HEK293 (cell line): ENCODE results near the gene SPC25.

ENCODE experiments used
- CTCF ChIA-PET: fragments of 350-600 bp; formaldehyde crosslinking; extraction: SDS; loops from one replicate; lab custom pipeline; 2021; ENCODE audit warnings: antibody characterized with exemption; lab: Yijun Ruan, JAX
- POLR2A ChIA-PET: fragments of 300-600 bp; formaldehyde crosslinking; extraction: SDS; loops from one replicate; lab custom pipeline; 2020; ENCODE audit warnings: antibody characterized with exemption, inconsistent platforms; lab: Yijun Ruan, JAX
- H3K27ac ChIP-seq: fragments of 200-500 bp; sonication (Bioruptor generic); 2 replicates; pipeline ENCODE4 v1.5.1; 2014; ENCODE audit warnings: low read depth, low read length, control low read depth, inconsistent platforms; ENCODE audit errors: extremely low read depth
- H3K36me3 ChIP-seq, 2 experiments: fragments of 200-500 bp in 1 of 2; sonication (Bioruptor generic) in 1 of 2; 1 replicate in 1 of 2; 2 replicates in 1 of 2; pipeline ENCODE4 v1.5.1; 2014 to 2017; ENCODE audit warnings: inconsistent platforms in 2 of 2, low read length in 2 of 2; ENCODE audit not compliant: control insufficient read depth in 2 of 2, insufficient read depth in 1 of 2
- H3K4me1 ChIP-seq: fragments of 200-500 bp; sonication (Bioruptor generic); 2 replicates; pipeline ENCODE4 v1.5.1; 2014; ENCODE audit warnings: mild to moderate bottlenecking, low read length, inconsistent platforms; ENCODE audit not compliant: control insufficient read depth, insufficient read depth
- H3K4me3 ChIP-seq: 2 replicates; pipeline ENCODE4 v1.5.1; 2011; ENCODE audit warnings: low read depth, mild to moderate bottlenecking, control low read depth, low read length, moderate library complexity
- H3K9me3 ChIP-seq: fragments of 200-500 bp; sonication (Bioruptor generic); 2 replicates; pipeline ENCODE4 v1.5.1; 2014; ENCODE audit warnings: low read depth, low read length, inconsistent platforms; ENCODE audit not compliant: control insufficient read depth, insufficient read depth
- ZBTB21 ChIP-seq: fragments of 450-650 bp; formaldehyde crosslinking; IDR thresholded peaks from 2 replicates; pipeline ENCODE4 v1.5.1; 2017; ENCODE audit warnings: missing biosample characterization, missing genetic modification characterization
- ZNF623 ChIP-seq: fragments of 450-650 bp; formaldehyde crosslinking; IDR thresholded peaks from 2 replicates; pipeline ENCODE4 v1.5.1; 2016; ENCODE audit warnings: missing biosample characterization, missing genetic modification characterization

The SPC25 gene

GRCh38 chr2:168821577-168821976 is 68.7 kb downstream of the SPC25 start:
- no peak for TF ChIP-seq ZBTB21 (tag by site-specific recombination)
- TF ChIP-seq ZNF623 (tag by site-specific recombination), result peak; percentile 73
- Histone ChIP-seq H3K4me1 (no peaks in the 10 kb centered on the region), H3K4me3 (no peak overlapping the region), H3K9me3 (no peaks in the 10 kb centered on the region), H3K27ac (no peak overlapping the region), H3K36me3 (no peaks in the 10 kb centered on the region)
- ChIA-PET POLR2A (no interaction called here), CTCF (no interaction called here)
